D721Med (cell line): ENCODE data around the gene HIBADH.
A peak's percentile ranks its signal among the peaks of the same experiment; 100 is the strongest.

ENCODE experiments used
- DNase-seq: peaks from one replicate; pipeline ENCODE4 v3.0.0; 2011; ENCODE audit warnings: low spot score; ENCODE audit not compliant: insufficient read length
- FAIRE-seq: peaks from 2 replicates; lab custom pipeline; 2011; peaks lifted over from hg19 to GRCh38; lab: Jason Lieb, UNC
- CTCF ChIP-seq: IDR thresholded peaks from 2 replicates; pipeline ENCODE4 v1.5.1; 2012; ENCODE audit warnings: mild to moderate bottlenecking, control low read depth; ENCODE audit not compliant: insufficient read depth; ENCODE audit errors: missing control alignments

The HIBADH gene

GRCh38 chr7:27603813-27604212 lies 58.9 kb downstream of the HIBADH start:
- FAIRE-seq (no peak), DNase-seq (no peak)

GRCh38 chr7:27602766-27603165 lies 59.9 kb downstream of the HIBADH start:
- no peak for FAIRE-seq
- no peak for DNase-seq
- no peak for TF ChIP-seq CTCF

More at GRCh38 chr7:27603813-27604212, 58.9 kb downstream of the HIBADH start:
- no peak for TF ChIP-seq CTCF

- no peak for TF ChIP-seq CTCF
- peak; percentile 48 for FAIRE-seq
- DNase-seq, result no peak
Observed at GRCh38 chr7:27601217-27601616, 61.5 kb downstream of the HIBADH start.

- TF ChIP-seq CTCF, result no peak
- DNase-seq, result no peak
- no peak for FAIRE-seq
Observed at GRCh38 chr7:27600247-27600646, 62.4 kb downstream of the HIBADH start.

- FAIRE-seq (no peak), DNase-seq (no peak)
- no peak for TF ChIP-seq CTCF
Observed at GRCh38 chr7:27595009-27595408, 67.7 kb downstream of the HIBADH start.

GRCh38 chr7:27593226-27593625 lies 69.5 kb downstream of the HIBADH start:
- DNase-seq (no peak), FAIRE-seq (no peak)
- TF ChIP-seq CTCF, result no peak

- no peak for DNase-seq
- no peak for TF ChIP-seq CTCF
- FAIRE-seq, result peak; percentile 94
Observed at GRCh38 chr7:27590416-27590815, 72.3 kb downstream of the HIBADH start.
